Activated naive CD8-positive, alpha-beta T cell (primary cell): ENCODE measurements around the gene SPINK7.
"Not testable (repeated sequence)": the region's sequence is repeated elsewhere in the genome, so short reads cannot be mapped to it uniquely, and the experiment has no call there.

Source experiments
- H3K27ac Mint-ChIP-seq: one replicate; pipeline ENCODE4 v1.8.0; 2021; ENCODE audit warnings: mixed read lengths
- H3K27me3 Mint-ChIP-seq: one replicate; pipeline ENCODE4 v1.8.0; 2021; ENCODE audit warnings: mixed read lengths
- H3K36me3 Mint-ChIP-seq: one replicate; pipeline ENCODE4 v1.8.0; 2021; ENCODE audit warnings: mixed read lengths
- H3K4me1 Mint-ChIP-seq: one replicate; pipeline ENCODE4 v1.8.0; 2021; ENCODE audit warnings: low read depth, mixed read lengths
- H3K4me3 Mint-ChIP-seq: one replicate; pipeline ENCODE4 v1.8.0; 2021; ENCODE audit warnings: mild to moderate bottlenecking, mixed read lengths
- H3K9me3 Mint-ChIP-seq: one replicate; pipeline ENCODE4 v1.8.0; 2021; ENCODE audit warnings: low read depth, mixed read lengths

The SPINK7 gene

GRCh38 chr5:148312153-148312552, at the start of gene SPINK7:
Gene SPINK7, plus strand, starts transcription at chr5:148312423. Its CDS starts 61 bp downstream, at chr5:148312484.
- peaks cover 14% of the 10 kb centered on the region for H3K36me3 Mint-ChIP-seq
- no peak within 1 kb of the TSS for H3K27ac Mint-ChIP-seq
- H3K4me3 Mint-ChIP-seq: no peak within 1 kb of the TSS
- peaks cover 3% of the 10 kb centered on the region for H3K27me3 Mint-ChIP-seq
- H3K4me1 Mint-ChIP-seq: no peaks in the 10 kb centered on the region
- H3K9me3 Mint-ChIP-seq: peaks cover 8% of the 10 kb centered on the region

- Mint-ChIP-seq H3K36me3 (no peaks in the 10 kb centered on the region), H3K4me3 (no peak overlapping the region), H3K4me1 (no peaks in the 10 kb centered on the region), H3K27me3 (peaks cover 2% of the 10 kb centered on the region), H3K9me3 (peaks cover 4% of the 10 kb centered on the region), H3K27ac (no peak overlapping the region)
These were observed 44.3 kb upstream of the SPINK7 start for GRCh38 chr5:148267962-148268361.

- Mint-ChIP-seq H3K27me3 (peaks cover 2% of the 10 kb centered on the region), H3K27ac (no peak within 1 kb of the TSS), H3K4me3 (no peak within 1 kb of the TSS), H3K36me3 (no peaks in the 10 kb centered on the region), H3K9me3 (peaks cover 4% of the 10 kb centered on the region), H3K4me1 (no peaks in the 10 kb centered on the region)
These were observed 43.7 kb upstream of the SPINK7 start, which contains the start of gene SPINK13 for GRCh38 chr5:148268566-148268965. Gene SPINK13, plus strand, starts transcription at chr5:148268794. Its CDS starts 1,279 bp downstream, at chr5:148270073.

- not testable (repeated sequence) for H3K27me3 Mint-ChIP-seq, H3K4me3 Mint-ChIP-seq, H3K27ac Mint-ChIP-seq, H3K36me3 Mint-ChIP-seq, H3K4me1 Mint-ChIP-seq
- peaks cover 21% of the 10 kb centered on the region for H3K9me3 Mint-ChIP-seq
These were observed 37.1 kb upstream of the SPINK7 start for GRCh38 chr5:148275129-148275528.

- not testable (repeated sequence) for H3K4me3 Mint-ChIP-seq, H3K27me3 Mint-ChIP-seq, H3K4me1 Mint-ChIP-seq, H3K36me3 Mint-ChIP-seq, H3K27ac Mint-ChIP-seq
- H3K9me3 Mint-ChIP-seq: peaks cover 19% of the 10 kb centered on the region
These were observed 31.3 kb upstream of the SPINK7 start for GRCh38 chr5:148280893-148281292.

GRCh38 chr5:148281336-148281735, 30.9 kb upstream of the SPINK7 start:
- H3K4me3 Mint-ChIP-seq, H3K4me1 Mint-ChIP-seq, H3K27me3 Mint-ChIP-seq, H3K36me3 Mint-ChIP-seq, H3K27ac Mint-ChIP-seq: not testable (repeated sequence)
- H3K9me3 Mint-ChIP-seq: peaks cover 19% of the 10 kb centered on the region

GRCh38 chr5:148290271-148291195, 21.7 kb upstream of the SPINK7 start:
- Mint-ChIP-seq H3K27me3 (peaks cover under 1% of the 10 kb centered on the region), H3K4me3 (no peak overlapping the region), H3K27ac (no peak overlapping the region), H3K9me3 (no peaks in the 10 kb centered on the region), H3K36me3 (peaks cover under 1% of the 10 kb centered on the region), H3K4me1 (no peaks in the 10 kb centered on the region)

GRCh38 chr5:148297731-148298130, 14.5 kb upstream of the SPINK7 start:
- H3K4me3 Mint-ChIP-seq: no peak overlapping the region
- peaks cover 2% of the 10 kb centered on the region for H3K27me3 Mint-ChIP-seq
- no peaks in the 10 kb centered on the region for H3K36me3 Mint-ChIP-seq
- H3K4me1 Mint-ChIP-seq: no peaks in the 10 kb centered on the region
- H3K27ac Mint-ChIP-seq: no peak overlapping the region
- H3K9me3 Mint-ChIP-seq: no peaks in the 10 kb centered on the region

- no peak overlapping the region for H3K4me3 Mint-ChIP-seq
- peaks cover 3% of the 10 kb centered on the region for H3K27me3 Mint-ChIP-seq
- no peaks in the 10 kb centered on the region for H3K4me1 Mint-ChIP-seq
- H3K27ac Mint-ChIP-seq: no peak overlapping the region
- peaks cover 19% of the 10 kb centered on the region for H3K36me3 Mint-ChIP-seq
- peaks cover 8% of the 10 kb centered on the region for H3K9me3 Mint-ChIP-seq
These were observed 5.8 kb upstream of the SPINK7 start for GRCh38 chr5:148306446-148306845.

GRCh38 chr5:148309019-148309418, 3.2 kb upstream of the SPINK7 start:
- H3K4me1 Mint-ChIP-seq: no peaks in the 10 kb centered on the region
- peaks cover 19% of the 10 kb centered on the region for H3K36me3 Mint-ChIP-seq
- H3K27ac Mint-ChIP-seq: no peak overlapping the region
- H3K4me3 Mint-ChIP-seq: no peak overlapping the region
- H3K9me3 Mint-ChIP-seq: peaks cover 8% of the 10 kb centered on the region
- H3K27me3 Mint-ChIP-seq: peaks cover 3% of the 10 kb centered on the region

GRCh38 chr5:148309746-148310145, 2.5 kb upstream of the SPINK7 start:
- no peak overlapping the region for H3K4me3 Mint-ChIP-seq
- H3K27ac Mint-ChIP-seq: no peak overlapping the region
- H3K4me1 Mint-ChIP-seq: no peaks in the 10 kb centered on the region
- H3K36me3 Mint-ChIP-seq: peaks cover 14% of the 10 kb centered on the region
- peaks cover 3% of the 10 kb centered on the region for H3K27me3 Mint-ChIP-seq
- H3K9me3 Mint-ChIP-seq: peaks cover 8% of the 10 kb centered on the region

- Mint-ChIP-seq H3K27me3 (peaks cover 3% of the 10 kb centered on the region), H3K36me3 (peaks cover 14% of the 10 kb centered on the region), H3K9me3 (peaks cover 8% of the 10 kb centered on the region), H3K27ac (no peak overlapping the region), H3K4me3 (no peak overlapping the region), H3K4me1 (no peaks in the 10 kb centered on the region)
These were observed 739 bp upstream of the SPINK7 start for GRCh38 chr5:148311484-148311883.

- Mint-ChIP-seq H3K9me3 (peaks cover 4% of the 10 kb centered on the region), H3K4me3 (no peak overlapping the region), H3K36me3 (peaks cover 8% of the 10 kb centered on the region), H3K27ac (no peak overlapping the region), H3K4me1 (no peaks in the 10 kb centered on the region), H3K27me3 (no peaks in the 10 kb centered on the region)
These were observed 2.0 kb downstream of the SPINK7 start for GRCh38 chr5:148314187-148314586.

GRCh38 chr5:148314731-148315130, 2.5 kb downstream of the SPINK7 start:
- no peak overlapping the region for H3K27ac Mint-ChIP-seq
- no peak overlapping the region for H3K4me3 Mint-ChIP-seq
- no peaks in the 10 kb centered on the region for H3K27me3 Mint-ChIP-seq
- no peaks in the 10 kb centered on the region for H3K9me3 Mint-ChIP-seq
- H3K4me1 Mint-ChIP-seq: peaks cover under 1% of the 10 kb centered on the region
- H3K36me3 Mint-ChIP-seq: peaks cover 5% of the 10 kb centered on the region

- H3K36me3 Mint-ChIP-seq, H3K9me3 Mint-ChIP-seq, H3K27me3 Mint-ChIP-seq, H3K4me1 Mint-ChIP-seq: not testable (repeated sequence)
- Mint-ChIP-seq H3K27ac (peak overlapping the region; percentile 70), H3K4me3 (peak overlapping the region; percentile 85)
These were observed 8.1 kb downstream of the SPINK7 start for GRCh38 chr5:148320011-148320963.
